Tibial artery (tissue), 4 donors: Measurements from ENCODE around the gene HSBP1L1.

Experiments
- DNase-seq, 2 donors: peaks; one replicate each; pipeline ENCODE4 v3.0.0-alpha.2; 2019
- H3K27ac ChIP-seq, 2 donors: fragments of 200-600 bp; sonication (generic) in 1 of 2; 1 replicate in 1 of 2; 2 replicates in 1 of 2; pipeline ENCODE4 v1.5.1; 2018 to 2019; ENCODE audit warnings: mild to moderate bottlenecking in 1 of 2
- H3K27me3 ChIP-seq, 2 donors: fragments of 200-600 bp; sonication (generic) in 1 of 2; one replicate each; pipeline versions ENCODE4 v1.5.1 to v1.6.0; 2016 to 2019
- H3K36me3 ChIP-seq, 3 donors: fragments of 200-600 bp; sonication (generic) in 2 of 3; one replicate each; pipeline ENCODE4 v1.5.1; 2016 to 2019; ENCODE audit warnings: mild to moderate bottlenecking in 2 of 3
- H3K4me1 ChIP-seq, 4 donors: fragments of 200-600 bp; sonication (generic) in 2 of 4; 1 replicate in 3 of 4; 2 replicates in 1 of 4; pipeline ENCODE4 v1.5.1; 2016 to 2019
- H3K4me3 ChIP-seq, 2 donors: fragments of 200-600 bp; sonication (generic) in 1 of 2; 1 replicate in 1 of 2; 2 replicates in 1 of 2; pipeline ENCODE4 v1.5.1; 2018 to 2019; ENCODE audit warnings: mild to moderate bottlenecking in 2 of 2
- H3K9me3 ChIP-seq, 3 donors: fragments of 200-600 bp; sonication (generic) in 1 of 3; one replicate each; pipeline ENCODE4 v1.5.1; 2016 to 2019
- intact Hi-C: fragments of 100-400 bp; cut with DNase I; formaldehyde crosslinking; loops from one replicate; pipeline ENCODE4 v1.15.0; 2023; ENCODE audit warnings: low total_unique reads
- TF ChIP-seq, protein P1 (sequence below), 2 experiments: fragments of 200-600 bp in 1 of 2; fragments of 450-650 bp in 1 of 2; IDR thresholded peaks; one replicate each; pipeline ENCODE4 v1.5.1; 2017 to 2019; ENCODE audit warnings: antibody characterized with exemption in 2 of 2, mild to moderate bottlenecking in 1 of 2, moderate library complexity in 1 of 2

HSBP1L1 gene

DNA sequence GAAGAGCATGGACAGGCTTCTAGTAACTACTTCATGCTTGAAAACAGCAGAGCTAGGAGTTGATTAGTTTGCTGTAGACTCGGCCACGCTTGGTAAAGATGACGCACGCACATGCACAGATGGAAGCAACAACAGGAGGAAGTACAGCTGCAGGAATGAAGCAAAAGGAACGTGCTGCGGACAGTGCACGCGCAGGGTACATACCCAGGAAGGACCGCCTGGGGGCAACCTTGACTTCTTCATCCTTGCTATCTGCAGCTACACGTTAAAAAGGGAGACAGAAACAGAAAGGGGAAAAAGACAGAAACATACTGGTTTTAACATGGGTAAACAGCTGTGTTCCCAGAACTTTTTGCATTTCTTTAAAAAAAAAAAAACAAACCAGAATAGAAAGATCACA lies 30.7 kb upstream of the HSBP1L1 start:
- TF ChIP-seq, protein P1, sequence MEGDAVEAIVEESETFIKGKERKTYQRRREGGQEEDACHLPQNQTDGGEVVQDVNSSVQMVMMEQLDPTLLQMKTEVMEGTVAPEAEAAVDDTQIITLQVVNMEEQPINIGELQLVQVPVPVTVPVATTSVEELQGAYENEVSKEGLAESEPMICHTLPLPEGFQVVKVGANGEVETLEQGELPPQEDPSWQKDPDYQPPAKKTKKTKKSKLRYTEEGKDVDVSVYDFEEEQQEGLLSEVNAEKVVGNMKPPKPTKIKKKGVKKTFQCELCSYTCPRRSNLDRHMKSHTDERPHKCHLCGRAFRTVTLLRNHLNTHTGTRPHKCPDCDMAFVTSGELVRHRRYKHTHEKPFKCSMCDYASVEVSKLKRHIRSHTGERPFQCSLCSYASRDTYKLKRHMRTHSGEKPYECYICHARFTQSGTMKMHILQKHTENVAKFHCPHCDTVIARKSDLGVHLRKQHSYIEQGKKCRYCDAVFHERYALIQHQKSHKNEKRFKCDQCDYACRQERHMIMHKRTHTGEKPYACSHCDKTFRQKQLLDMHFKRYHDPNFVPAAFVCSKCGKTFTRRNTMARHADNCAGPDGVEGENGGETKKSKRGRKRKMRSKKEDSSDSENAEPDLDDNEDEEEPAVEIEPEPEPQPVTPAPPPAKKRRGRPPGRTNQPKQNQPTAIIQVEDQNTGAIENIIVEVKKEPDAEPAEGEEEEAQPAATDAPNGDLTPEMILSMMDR (IDR thresholded peaks at IDR 0.05) = no peak
- peaks cover 53 to 82% (median 57%) of the 10 kb centered on the region in 3 donors for H3K36me3 ChIP-seq
- H3K27ac ChIP-seq = no peak overlapping the region
- H3K4me1 ChIP-seq = no peaks in the 10 kb centered on the region
- no peaks in the 10 kb centered on the region for H3K27me3 ChIP-seq
- DNase-seq = peak; percentile 14 to 15
- no peak overlapping the region for H3K4me3 ChIP-seq
- peaks cover 0 to 52% (median 34%) of the 10 kb centered on the region in 3 donors for H3K9me3 ChIP-seq
- intact Hi-C loops = no loop called here

DNA sequence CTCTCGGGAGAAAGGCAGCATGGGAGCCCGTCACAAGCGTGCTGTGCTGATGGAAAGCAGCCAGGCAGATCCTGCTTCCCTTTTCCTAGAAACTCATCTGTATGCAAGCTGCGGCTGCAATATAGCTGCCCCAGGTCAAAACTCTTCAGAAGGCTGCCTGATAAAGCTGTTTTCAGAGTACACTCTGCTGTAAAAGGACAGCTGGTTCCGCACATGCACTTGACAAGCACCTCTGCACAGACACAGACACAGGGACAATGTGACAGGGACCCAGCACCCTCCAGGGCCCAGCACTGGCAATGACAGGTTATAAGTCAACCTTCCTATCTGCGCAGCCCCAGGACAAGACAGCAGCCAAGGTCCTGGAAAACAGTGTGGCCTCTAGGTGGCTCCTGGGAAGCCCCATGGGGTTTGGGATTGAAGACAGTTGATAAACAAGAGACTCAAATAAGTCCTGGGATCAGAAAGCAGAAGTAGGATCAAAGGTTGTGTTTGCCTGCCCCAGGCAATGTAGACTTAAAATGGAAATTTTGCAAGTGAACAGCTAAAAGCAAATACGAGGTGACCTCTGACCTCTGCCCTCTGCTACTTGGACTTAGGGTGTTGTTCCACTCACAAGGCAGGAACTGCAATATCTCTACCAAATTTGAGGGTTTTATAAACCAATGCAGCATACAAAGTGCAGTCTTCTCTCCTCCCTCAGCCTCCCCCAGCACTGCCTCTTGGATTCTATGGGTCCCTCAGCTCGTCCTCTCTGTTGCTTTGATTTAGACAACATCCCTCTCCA lies 29.9 kb upstream of the HSBP1L1 start:
- TF ChIP-seq, protein P1 (IDR thresholded peaks at IDR 0.05) = no peak
- no peak overlapping the region for H3K27ac ChIP-seq
- H3K36me3 ChIP-seq = peaks cover 45 to 75% (median 49%) of the 10 kb centered on the region in 3 donors
- DNase-seq = peak; percentile 28
- no peak overlapping the region for H3K4me3 ChIP-seq
- H3K9me3 ChIP-seq = peaks cover 0 to 44% (median 26%) of the 10 kb centered on the region in 3 donors
- H3K4me1 ChIP-seq = no peaks in the 10 kb centered on the region
- intact Hi-C loops = no loop called here
- no peaks in the 10 kb centered on the region for H3K27me3 ChIP-seq

DNA sequence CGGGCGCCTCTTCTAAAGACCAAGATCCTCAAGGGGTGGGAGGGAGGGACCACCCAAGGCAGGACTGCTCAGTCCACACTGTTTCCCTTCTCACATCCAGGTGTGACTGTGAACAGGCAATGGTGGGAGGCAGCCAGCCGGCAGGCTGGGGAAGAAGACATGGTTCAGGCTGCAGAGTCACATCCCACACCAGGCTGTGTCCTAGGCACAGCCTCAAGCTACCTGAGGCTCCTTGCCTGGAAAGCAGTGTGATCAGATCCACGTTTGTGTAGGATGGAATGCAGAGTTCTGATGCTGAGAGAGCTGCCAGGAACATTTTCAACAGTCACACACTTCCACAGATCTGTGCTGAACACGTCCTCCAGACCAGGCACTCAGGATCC lies 29.4 kb upstream of the HSBP1L1 start:
- Histone ChIP-seq H3K9me3 (peaks cover 0 to 38% (median 20%) of the 10 kb centered on the region in 3 donors), H3K4me3 (no peak overlapping the region), H3K36me3 (peaks cover 41 to 75% (median 44%) of the 10 kb centered on the region in 3 donors), H3K27ac (no peak overlapping the region), H3K27me3 (no peaks in the 10 kb centered on the region), H3K4me1 (no peaks in the 10 kb centered on the region)
- TF ChIP-seq, protein P1 (IDR thresholded peaks at IDR 0.05) = no peak
- DNase-seq = peak; percentile 9 to 41
- intact Hi-C loops = no loop called here

DNA sequence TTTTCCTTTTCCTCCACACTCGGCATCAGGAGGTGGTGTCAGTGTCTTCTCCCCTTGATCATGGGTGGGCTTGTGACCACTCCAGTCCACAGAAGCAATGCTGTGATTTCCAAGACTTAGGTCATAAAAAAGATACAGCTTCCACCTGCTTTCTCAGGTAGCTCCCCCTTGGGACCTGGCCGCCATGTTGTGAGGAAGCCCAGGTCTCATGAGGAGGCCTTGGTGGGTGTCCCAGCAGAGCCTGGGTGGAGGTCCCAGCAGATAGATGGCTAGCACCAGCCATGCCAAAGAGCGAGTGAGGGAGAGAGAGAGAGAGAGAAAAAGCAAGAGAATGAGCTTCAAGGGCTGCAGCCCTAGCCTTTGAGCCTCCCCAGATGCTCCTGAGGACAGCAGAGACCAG lies 28.9 kb upstream of the HSBP1L1 start:
- no peak overlapping the region for H3K4me3 ChIP-seq
- intact Hi-C loops = no loop called here
- H3K27me3 ChIP-seq = no peaks in the 10 kb centered on the region
- H3K27ac ChIP-seq = no peak overlapping the region
- H3K4me1 ChIP-seq = no peaks in the 10 kb centered on the region
- DNase-seq = peak; percentile 6 to 23
- H3K9me3 ChIP-seq = peaks cover 0 to 34% (median 20%) of the 10 kb centered on the region in 3 donors
- peaks cover 39 to 75% (median 44%) of the 10 kb centered on the region in 3 donors for H3K36me3 ChIP-seq
- TF ChIP-seq, protein P1 (IDR thresholded peaks at IDR 0.05) = no peak

DNA sequence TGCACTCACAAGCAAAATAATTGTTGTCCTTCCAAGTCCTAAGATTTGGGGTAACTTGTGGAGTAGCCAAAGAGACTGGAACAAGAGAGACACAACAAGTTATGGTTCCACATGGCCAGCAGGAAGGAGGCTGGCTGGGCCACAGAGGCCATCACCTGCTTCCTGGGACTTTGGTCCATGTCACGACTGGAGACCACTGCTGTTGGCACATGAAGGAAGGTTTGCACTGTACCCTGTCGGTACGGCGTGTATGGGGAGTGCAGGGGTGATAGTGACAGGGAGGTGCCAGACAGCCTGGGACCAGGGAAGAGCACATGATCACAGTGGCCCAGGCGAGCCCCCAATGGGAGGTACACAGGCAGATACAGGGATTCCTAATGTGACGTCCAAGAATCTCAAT lies 28.5 kb upstream of the HSBP1L1 start:
- H3K9me3 ChIP-seq = peaks cover 0 to 30% (median 20%) of the 10 kb centered on the region in 3 donors
- H3K27ac ChIP-seq = no peak overlapping the region
- peaks cover 35 to 75% (median 48%) of the 10 kb centered on the region in 3 donors for H3K36me3 ChIP-seq
- peak in 1 of 2 donors; percentile 23 for DNase-seq
- no peaks in the 10 kb centered on the region for H3K4me1 ChIP-seq
- TF ChIP-seq, protein P1 (IDR thresholded peaks at IDR 0.05) = no peak
- H3K27me3 ChIP-seq = no peaks in the 10 kb centered on the region
- no peak overlapping the region for H3K4me3 ChIP-seq
- intact Hi-C loops = no loop called here
